GM19239 (cell line): ENCODE measurements around the gene SOX13.

Experiments
- DNase-seq: peaks from one replicate; pipeline ENCODE4 v3.0.0; 2011; ENCODE audit warnings: low spot score; ENCODE audit not compliant: insufficient read length
- FAIRE-seq: peaks from 2 replicates; lab custom pipeline; 2011; peaks lifted over from hg19 to GRCh38; lab: Jason Lieb, UNC

The SOX13 gene

GRCh38 chr1:204171751-204172178 is 98.8 kb downstream of the SOX13 start:
- DNase-seq (no peak), FAIRE-seq (no peak)

DNA sequence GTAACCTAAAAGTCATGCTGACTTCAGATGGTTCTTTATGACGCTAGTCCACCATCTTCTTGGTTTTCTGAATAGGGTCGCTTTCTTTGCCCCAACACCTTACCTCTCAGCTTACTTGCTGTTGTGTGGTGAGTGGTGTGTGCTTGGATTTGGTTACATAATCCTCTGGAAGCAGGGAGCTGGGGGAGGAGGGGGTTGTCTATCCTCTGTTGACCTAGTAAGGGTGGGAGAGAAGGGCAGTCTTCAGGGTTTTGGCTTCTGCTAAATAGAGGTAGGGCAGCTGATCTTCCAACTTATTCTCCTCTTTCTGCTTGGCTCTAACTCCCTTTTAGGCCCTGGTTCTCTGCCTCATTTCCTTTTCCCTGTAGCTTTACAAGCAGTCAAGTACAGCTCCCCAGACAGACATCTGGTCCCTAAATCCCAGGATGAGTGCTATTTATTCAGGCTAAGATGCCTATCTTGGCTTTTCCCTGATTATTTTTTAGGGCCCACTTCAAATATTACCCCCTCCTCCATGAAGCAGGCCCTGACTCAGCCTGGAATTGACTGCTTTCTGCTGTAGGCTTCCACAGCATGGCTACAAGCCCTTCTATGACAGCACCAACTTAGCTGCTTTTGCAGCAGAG is 99.6 kb downstream of the SOX13 start:
- FAIRE-seq = no peak
- DNase-seq = no peak

DNA sequence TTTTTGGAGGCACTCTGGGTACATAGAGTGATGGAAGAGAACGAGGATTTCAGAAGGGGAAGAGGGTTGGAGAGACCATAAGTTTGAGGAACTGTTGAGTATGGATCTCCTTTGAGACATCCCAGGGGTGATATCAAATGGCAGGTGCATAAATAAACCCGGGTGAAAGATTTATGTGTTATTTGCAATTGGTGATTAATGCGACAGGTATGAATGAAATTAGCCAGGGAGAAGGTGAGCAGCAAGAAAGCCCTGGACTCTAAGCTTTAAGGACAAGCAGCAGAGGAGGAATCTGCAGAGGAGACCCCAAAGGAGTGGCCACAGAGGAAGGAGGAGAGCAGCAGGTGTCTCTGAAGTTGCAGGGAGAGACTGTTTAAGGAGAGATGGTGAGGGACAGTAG is 102.0 kb downstream of the SOX13 start:
- no peak for FAIRE-seq

GRCh38 chr1:204176049-204176448 is 103.1 kb downstream of the SOX13 start:
- no peak for DNase-seq
- FAIRE-seq = no peak

More for the DNA sequence above, 102.0 kb downstream of the SOX13 start:
- DNase-seq = no peak

GRCh38 chr1:204177133-204177532 is 104.2 kb downstream of the SOX13 start:
- DNase-seq = no peak
- no peak for FAIRE-seq
